Stimulated activated CD4-positive, alpha-beta T cell treated with anti-CD3 and anti-CD28 coated beads, Interleukin-15, amount 100 ng/mL, for 24 hours (primary cell): ENCODE results near the gene ABCA1.
"Not testable (repeated sequence)": the region's sequence is repeated elsewhere in the genome, so short reads cannot be mapped to it uniquely, and the experiment has no call there.

ENCODE experiments used
- DNase-seq: peaks from one replicate; pipeline ENCODE4 v3.0.0-alpha.2; 2020

Gene ABCA1

DNA sequence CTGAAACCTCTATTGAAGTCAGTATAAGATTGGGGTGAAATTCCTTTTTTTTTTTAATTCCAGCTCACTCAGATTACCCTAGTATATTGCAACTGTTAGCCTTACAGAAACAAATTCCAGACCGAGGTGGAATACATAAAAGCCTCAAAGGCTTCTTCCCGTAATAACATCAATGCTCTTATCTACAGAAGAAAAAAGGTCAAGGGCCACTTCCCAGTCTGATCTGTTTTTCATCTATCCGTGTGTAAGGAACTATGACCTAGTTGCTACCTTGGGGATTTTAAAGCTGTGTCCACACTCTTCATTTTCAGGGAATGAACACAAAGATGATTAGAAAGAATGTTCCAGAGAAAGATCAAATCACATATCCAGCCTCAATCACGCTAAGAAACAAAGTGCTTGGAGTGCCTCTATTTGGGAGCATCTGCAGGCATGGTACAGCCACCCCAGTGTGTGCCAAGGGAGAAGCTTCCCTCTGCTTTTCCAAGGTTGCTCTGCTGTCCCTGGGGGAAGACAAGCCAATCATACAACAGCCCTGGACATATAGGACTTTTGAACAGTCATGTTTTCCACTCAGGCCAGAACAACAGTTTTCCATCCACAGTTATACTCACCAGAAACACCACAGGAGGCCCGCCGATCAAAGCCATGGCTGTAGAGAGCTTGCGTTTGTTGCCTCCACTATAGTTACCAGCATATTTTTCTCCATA is 140.5 kb downstream of the ABCA1 start:
- DNase-seq = no peak

DNA sequence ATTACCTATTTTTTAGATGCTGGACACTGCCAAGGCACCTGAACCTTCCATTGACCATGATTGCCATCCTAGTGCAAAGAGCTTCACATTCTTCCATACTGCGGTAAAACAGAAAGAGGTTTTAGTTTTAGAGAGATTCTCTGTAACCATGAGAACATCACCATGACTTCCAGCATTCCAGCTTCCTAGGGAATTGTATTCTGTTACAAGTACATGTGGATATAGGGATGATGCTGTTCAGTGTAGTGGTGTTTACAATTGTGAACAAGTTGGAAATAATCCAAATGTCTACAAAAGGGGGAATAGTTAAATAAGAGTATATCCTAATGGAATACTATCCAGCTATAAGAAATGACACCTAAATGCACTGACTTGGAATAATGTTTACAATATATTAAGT is 141.7 kb downstream of the ABCA1 start:
- DNase-seq = no peak

DNA sequence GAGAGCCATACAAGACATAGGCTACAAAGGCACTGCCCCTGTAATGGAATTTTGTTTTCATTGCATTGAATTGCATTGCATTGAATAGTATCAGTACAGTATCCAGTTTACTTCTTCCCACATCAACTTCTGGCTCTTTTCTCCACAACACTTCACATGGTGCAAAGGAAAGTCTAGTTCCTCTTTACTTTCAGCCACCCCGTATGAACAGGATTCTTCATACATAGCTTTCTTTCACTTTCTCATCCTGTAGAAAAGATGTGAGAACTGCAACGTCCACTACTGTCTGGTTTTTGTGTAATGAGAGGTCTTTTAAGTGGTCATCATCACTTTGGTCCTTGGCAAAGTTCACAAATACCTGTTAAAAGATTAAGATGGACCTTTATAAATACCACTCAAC is 143.9 kb downstream of the ABCA1 start:
- no peak for DNase-seq

DNA sequence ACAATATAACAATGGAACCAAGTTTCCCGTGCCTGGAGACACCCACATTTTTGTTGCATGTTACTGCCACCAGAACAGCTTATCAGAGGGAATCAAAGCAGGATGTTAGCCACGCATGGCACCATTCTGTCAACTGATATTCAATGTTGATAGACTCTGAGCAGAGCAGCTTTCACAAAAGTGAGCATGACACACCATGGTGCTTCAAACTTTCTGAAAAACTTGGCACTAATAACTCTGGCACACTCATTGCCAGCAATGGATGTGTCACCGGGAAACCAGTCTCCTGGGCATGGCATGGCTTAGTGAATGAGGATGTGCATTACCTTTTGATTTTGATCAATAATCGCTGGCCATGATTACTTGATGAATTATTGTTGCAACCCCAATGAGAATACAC is 144.4 kb downstream of the ABCA1 start:
- DNase-seq = no peak

DNA sequence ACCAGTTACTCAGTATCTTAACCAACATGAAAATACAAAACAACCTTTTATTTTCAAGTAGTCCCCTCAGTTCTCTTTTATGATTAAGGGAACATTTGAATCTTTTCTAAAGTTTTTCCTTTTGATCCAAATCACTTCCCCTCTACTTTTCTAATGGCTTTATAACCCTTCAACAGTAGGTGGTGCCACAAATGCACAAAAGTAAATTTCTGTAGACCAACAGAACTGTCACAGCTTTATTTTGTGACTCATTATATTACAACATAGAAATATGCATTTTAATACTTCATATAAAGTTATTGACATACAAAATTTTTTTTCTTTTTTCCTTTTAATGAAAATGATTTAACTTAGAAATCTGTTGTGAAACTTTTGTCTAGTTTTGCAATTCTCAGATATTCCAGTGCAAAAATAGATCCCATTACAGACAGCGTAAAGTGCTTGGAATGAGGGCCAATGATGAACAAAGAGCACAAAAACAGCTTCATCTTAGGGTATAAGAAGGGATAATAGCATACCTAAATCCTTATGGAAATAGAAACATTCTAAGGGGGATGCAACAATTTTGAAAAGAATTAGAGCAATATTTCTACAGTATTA is 147.1 kb downstream of the ABCA1 start:
- no peak for DNase-seq

DNA sequence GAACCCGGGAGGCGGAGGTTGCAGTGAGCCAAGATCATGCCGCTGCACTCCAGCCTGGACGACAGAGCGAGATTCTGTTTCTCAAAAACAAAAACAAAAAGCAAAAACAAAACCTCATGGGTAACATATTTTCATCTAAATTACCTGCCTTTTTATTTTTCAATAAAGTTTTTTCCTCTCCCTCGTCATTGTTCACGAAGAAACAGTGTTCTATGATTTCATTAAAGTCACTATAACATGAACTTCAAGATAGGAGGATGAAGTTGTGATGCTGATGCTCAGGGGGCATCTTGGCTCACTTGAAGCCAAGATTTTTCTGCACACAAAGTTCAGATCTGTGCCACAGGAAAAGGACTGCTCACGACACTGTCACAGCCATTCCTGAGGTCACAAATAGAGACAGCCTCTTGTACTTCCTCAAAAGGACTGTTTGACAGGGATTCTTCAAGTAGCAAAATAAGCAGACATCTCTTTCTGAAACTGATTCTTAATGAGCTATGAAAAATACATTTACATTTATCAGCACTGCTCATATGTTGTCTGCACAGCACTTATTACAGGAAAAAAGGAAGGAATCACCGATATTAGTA is 147.9 kb downstream of the ABCA1 start:
- DNase-seq = no peak

DNA sequence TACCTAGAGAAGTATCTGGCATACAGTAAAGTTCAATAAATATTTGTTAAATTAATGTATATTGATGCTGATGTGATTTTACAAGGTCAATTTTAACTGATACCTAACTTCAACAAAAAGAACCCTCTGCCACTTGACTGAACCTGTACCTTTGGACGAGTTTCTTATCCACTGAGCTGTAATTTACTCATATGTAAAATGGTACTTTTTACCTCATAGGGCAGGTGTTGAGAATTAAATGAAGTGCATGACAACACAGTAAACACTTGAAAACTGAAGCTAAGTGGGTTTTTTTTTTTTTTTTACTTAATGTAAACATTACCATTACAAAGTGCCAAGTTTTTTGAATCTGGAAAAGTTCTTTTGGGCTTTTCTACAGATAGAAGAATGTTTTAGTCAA is 148.6 kb downstream of the ABCA1 start:
- DNase-seq = no peak

DNA sequence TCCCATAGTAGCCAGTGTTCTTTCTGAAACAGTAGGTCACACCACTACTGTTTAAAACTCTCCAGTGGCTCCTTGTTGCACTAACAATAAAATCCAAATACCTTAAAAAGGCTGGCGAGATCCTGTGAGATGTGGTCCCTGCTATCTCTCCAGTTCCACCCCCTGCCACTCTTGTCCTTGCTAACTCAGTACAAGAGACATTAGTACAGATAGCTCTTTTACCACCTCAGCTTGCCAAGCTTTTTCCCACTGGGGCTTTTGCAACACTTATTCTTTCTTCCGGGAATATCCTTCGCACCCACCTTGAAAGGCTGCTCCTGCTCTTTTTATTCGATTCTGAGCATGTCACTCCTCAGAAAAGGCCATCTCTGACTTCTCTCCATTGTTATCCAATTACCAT is 149.2 kb downstream of the ABCA1 start:
- no peak for DNase-seq

DNA sequence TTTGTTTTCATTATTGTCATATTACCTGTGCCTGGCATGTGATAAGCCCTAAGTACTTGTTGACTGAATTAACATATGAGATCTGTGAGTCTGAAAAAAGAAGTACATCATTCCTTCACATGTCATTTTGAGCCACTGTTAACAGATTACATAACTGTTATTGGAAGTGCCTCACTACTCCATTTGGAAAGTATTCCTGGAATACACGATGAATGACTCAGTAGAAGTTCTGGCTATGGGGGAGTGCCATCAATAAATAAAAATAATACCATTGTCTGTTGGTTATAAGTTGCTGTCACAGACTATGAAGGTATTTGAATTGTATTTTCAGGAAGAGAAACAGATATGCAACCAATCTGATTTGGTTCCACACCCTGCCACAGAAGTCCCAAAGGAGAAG is 151.2 kb downstream of the ABCA1 start:
- DNase-seq = no peak

DNA sequence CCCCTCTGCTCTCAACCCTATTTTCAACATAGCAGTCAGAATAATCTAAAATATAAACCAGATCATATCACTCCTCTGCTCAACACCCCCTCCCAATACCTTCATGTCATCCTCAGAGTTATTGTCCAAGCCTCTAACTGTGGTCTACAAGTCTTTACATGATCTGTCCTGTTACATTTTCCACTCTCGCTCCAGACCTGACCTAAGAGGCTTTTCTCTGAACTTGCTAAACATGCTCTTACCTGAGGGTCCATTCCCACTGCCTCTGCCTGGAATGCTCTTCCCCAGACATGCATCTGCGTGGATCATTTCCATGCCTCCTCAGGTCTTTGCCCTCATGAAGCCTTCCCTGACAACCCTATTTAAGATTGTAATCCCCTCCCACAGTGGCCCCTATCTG is 152.0 kb downstream of the ABCA1 start:
- DNase-seq = no peak

DNA sequence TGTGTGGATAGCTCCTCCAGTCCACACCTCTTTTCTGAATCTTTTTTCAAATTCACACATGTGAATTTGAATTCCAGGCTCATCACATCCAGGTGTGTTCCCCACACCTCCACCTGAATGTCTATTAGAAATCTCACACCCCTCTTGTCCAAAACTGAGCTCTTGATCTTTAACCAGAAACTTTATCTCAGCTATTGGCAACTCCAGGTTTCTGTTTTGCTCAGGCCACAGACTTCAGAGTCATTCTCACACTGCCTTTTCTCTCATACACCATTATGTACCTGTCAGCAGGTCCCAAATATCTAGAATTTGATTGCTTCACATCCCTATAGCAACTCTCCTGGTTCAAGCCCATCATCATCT is 152.4 kb downstream of the ABCA1 start:
- no peak for DNase-seq

DNA sequence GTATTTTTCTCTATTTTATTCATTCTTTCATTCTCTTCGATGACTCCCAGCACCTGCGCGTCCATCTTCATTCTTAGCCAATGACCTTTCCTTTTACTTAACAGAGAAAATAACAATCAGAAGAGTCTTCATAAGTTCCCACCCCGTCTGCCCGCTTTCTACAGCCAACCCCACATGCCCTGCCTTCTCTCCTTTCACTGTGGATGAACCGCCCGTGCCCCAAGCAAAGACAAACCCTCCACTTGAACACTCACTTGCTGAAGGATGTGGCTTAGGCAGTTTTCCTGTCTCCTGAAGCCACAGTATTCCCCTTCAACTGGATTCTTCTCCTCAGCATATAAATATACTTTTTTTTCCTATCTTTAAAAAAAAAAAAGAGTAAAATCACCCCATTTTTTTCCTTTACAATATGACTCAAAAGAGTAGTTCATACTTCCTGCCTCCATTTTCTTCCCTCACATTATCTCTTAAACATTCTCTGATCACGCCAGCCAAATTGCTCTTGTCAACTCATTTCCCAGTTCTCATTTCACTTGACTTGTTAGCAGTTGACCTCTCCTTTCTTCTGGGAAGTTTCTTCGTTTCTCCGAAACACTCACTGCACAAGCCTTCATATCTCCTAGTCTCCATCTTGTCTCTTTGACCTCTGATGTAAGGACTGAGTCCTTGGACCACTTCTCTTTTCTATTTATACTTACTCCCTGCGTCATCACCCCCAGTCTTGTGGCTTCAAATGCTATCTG is 153.0 kb downstream of the ABCA1 start:
- no peak for DNase-seq

DNA sequence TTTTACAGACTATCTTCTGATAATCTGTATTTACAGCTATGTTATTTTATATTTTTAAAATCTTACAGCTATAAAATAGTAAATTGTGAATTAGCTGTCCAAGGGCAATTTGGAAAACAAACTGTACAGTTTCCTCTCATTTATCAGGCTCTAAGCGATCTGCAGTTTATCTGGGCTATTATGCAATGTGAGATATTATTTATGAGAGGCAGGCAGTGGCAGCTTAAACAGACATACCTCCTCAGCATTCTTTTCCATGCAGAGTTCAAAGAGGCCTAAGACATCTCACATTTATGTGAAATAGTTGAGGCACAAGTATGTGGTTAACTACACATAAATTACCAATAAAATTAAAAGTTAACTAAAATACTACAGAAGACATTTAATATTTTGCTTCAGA is 153.8 kb downstream of the ABCA1 start:
- DNase-seq = no peak

DNA sequence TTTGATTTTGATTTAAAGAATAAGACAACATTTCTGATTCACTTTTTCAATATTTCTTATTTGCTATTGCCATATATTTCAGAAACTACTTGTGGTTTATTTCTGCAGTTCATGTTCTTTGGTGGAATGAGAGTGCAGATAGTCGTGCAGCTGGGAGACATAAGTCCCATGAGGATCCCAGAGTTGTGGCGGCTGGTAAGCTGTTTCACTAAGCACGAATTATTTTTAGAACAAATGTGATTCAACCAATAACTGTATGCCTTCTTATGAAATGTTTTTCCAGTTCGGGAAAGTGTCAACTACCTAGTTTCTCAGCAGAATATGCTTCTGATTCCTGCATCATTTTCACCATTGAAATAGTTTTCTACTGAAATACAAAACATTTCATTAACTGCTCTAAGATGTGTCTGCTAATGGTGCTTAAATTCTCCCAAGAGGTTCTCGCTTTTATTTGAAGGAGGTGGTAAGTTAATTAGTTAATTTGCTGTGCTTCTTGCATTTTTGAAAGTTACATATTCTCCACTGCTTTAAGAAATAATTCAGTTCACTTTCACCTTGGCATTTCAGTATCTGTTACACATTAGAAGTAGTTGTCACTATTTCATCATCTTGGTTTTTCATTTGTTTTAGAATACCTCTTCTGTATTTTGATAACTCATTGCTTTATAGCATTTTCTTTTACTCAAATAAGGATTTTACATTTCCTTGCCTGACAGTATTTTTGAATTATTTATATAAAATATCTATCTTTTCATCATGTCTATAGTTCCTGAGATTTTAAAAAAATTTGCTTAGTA is 155.0 kb downstream of the ABCA1 start:
- no peak for DNase-seq

DNA sequence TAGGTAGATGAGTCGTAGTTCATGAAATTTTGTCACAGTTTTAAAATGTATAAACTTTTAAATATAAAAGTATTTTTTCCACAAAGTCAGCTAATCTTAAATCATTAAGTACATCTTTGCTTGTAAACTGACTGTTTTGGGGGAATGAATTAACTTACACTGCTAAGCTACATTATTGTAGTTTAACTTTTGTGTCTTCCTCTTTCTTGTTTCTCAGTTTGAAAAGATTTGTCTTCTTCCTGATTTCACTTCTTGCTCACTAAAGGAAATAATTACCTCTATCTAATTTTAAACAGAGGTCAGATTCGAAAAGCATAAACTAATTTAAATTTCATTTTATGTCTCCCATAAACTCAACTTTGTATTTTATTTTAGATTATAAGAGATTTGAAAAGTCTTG is 158.3 kb downstream of the ABCA1 start:
- no peak for DNase-seq

DNA sequence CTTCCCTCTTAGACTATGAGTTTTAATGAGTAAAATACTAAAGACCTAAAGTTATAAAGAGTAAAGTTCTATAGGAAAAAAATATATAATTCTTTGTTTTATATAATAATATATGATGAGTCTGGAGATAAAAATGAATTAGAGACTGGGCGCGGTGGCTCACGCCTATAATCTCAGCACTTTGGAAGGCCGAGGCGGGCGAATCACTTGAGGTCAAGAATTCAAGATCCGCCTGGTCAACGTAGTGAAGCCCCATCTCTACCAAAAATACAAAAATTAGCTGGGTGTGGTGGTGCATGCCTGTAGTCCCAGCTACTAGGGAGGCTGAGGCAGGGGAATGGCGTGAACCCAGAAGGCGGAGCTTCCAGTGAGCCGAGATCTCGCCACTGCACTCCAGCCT is 158.9 kb downstream of the ABCA1 start:
- not testable (repeated sequence) for DNase-seq

DNA sequence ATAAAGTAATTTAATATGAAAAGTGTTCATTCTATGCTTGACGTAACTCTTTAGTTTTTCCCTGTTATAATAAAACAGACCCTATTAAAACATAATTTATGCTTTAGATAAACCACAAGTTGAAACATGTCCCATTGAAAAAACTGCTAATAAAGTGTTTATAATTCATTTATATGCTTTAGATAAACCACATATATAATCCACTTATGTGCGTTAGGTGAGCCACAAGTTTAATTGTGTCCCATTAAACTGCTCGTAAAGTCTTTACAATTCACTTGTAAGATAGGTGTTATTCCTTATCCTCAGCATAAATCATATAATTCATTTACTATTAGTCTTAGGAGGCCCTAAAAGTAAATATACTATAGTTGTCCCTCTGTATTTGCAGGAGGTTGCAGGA is 160.4 kb downstream of the ABCA1 start:
- no peak for DNase-seq

DNA sequence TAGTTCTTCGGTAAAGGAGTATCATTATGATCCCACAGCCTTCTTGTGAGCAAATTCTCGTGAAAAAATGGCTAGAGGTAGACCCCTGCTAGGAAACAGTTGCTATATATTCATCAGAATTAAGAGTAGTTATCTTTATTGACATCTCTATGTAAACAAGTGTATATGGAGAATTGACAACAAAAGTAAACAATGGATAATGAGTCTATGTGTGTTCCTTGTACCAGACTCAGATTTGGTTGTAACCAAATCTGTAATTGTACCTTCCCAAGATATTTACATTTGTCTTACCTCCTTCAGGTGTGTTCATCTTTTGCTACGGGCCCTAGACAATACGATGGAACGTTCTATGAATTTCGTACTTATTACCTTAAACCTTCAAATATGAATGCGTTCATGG is 161.9 kb downstream of the ABCA1 start:
- no peak for DNase-seq

DNA sequence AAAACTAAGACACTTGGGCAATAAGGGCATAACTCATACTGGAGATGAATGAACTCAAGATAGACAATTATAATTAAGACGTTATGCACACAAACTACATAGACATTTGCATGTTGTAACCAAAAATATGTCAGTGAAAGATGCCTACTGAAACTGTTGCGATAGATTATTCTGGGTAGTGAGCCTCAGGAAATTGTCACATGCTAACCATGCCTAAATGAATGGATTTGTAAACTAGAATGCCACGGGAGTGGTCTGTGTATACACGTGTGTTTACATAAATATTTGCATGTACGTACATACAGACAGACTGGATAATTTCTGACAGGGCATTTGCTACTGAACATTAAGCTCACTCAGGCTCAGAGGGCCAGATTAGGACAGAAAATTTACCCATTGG is 162.8 kb downstream of the ABCA1 start:
- DNase-seq = no peak

DNA sequence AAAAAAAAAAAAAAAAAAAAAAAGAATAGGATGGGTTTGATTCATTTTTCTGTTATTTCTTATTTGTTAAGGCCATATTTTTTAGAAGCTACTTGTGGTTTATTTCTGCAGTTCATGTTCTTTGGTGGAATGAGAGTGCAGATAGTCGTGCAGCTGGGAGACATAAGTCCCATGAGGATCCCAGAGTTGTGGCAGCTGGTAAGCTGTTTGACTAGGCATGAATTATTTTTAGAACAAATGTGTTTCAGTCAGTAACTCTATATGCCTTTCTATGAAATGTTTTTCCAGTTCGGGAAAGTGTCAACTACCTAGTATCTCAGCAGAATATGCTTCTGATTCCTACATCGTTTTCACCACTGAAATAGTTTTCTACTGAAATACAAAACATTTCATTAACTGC is 169.0 kb downstream of the ABCA1 start:
- no peak for DNase-seq

DNA sequence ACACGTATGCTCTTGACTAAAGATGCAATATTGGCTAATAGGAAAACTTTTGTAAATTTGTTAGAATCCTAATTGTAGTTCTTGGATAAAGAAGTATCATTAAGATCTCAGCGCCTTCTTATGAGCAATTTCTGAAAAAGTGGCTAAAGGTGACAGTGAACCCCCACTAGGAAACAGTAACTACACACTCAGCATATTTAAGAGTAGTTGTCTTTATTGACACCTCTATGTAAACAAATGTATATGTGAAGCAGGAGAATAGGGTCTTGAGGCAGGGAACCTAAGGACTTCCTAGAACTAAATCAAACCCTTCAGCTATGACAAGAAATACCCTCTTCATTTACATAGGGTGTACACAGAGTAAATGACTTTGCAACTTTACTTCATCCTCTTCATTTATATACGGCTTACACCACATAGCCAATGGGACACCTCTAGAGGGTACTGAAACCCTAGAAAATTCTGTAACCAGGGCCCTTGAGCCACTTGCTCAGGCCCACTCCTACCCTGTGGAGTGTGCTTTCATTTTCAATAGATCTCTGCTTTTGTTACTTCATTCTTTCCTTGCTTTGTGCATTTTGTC is 177.7 kb downstream of the ABCA1 start:
- no peak for DNase-seq

DNA sequence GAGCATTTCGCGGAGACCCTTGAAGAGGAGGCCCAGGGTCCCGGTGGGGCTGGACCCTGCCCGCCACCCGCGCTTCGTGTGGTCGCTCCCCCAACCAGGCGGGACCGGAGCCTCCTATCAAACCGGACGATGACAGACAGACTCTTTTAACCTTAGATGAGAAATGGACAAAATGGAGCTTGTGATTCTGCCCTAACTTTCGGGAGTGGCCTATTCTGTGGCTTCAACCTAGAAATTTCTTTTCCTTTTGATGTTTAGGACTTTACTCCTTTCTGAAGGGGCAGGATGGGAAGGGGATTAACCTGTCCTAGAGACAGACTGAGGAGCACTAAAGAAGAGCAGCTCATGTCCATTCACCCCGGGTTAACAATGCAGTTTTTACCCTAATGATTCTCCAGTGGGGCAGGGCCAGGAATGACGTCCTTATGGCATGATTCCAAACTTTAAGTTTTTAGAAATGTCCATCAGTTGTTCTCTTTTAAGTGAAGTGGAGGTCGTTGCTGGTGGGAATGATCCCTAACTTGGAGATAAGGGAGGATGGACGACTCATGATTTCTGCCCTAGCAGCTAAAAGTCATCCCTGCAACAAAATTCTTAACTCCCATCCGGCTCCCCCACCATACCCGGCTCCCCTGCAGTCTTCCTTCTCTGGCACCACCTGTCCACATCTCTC is 179.5 kb downstream of the ABCA1 start:
- no peak for DNase-seq
